Measurements from ENCODE around the gene ZNF70. TPM values are rescaled to one million over a fixed set of nuclear protein-coding genes. Genes with fewer than 3 reads are reported as not detected.

Gene ZNF70
- total and polyA plus RNA-seq, 2 of the 13 experiments (the other 11 are each of a cell fraction or from before 2014, with no cell fraction given), result 0.62 to 3.6 TPM

GRCh38 chr22:23715806-23716375, 35.0 kb downstream of the ZNF70 start:
- in situ Hi-C loops (cut with HindIII; ENCODE audit: extremely low pct_ligation_motif_present, low pct_unique_long_range_greater_than_20kb) (no loop called here), intact Hi-C loops (cut with micrococcal nuclease; ENCODE audit: unreplicated experiment) (no loop called here)
- ATAC-seq (no peak), DNase-seq (ENCODE audit: low spot score) (no peak), FAIRE-seq (no peak)
- CTCF ChIA-PET (ENCODE audit: low intra/inter-chr PET ratio, low total read pairs), result no interaction called here
- WGBS (ENCODE audit: low lambda C conversion rate), result 81% methylated on average over 18 of the region's 18 CpGs
- H3K27me3 ChIP-seq (ENCODE audit: control insufficient read depth in 1 of 2, insufficient read depth in 2 of 2, low read length in 2 of 2), result no peaks in the 10 kb centered on the region
- peak overlapping the region; percentile 83 for H3K4me2 ChIP-seq (ENCODE audit: low read depth, low read length)
- H3K27ac ChIP-seq (ENCODE audit: extremely low read length, insufficient read depth, low read length), result no peak overlapping the region
- no peaks in the 10 kb centered on the region for H4K20me1 ChIP-seq (ENCODE audit: insufficient read depth, low read length)
- BruUV-seq (replicated peaks), result no TSS peak
- peak overlapping the region; percentile 24 to 94 (median 86); a peak in 5 of 6 replicates for H3K4me3 ChIP-seq (replicated peaks in 1 of 3; ENCODE audit: insufficient read depth in 1 of 3, low read depth in 2 of 3, low read length in 3 of 3)
- TF ChIP-seq FOXO1 (CRISPR knock-in tag; IDR thresholded peaks at IDR 0.05), result 0 out of 2 replicates have a peak, but pooled peaks have one; percentile 18
- no peak for TF ChIP-seq ATRX (CRISPR knock-in tag; IDR thresholded peaks at IDR 0.05; ENCODE audit: borderline replicate concordance)
- no peak for TF ChIP-seq ZBTB42 (CRISPR knock-in tag; IDR thresholded peaks at IDR 0.05)
- TF ChIP-seq ZBTB38 (CRISPR knock-in tag; IDR thresholded peaks at IDR 0.05), result 0 out of 2 replicates have a peak, but pooled peaks have one; percentile 16
- TF ChIP-seq NFIB (CRISPR knock-in tag; IDR thresholded peaks at IDR 0.05; ENCODE audit: borderline replicate concordance), result no peak
- TF ChIP-seq ZNF703 (CRISPR knock-in tag; IDR thresholded peaks at IDR 0.05; ENCODE audit: borderline replicate concordance), result no peak
- peaks cover 6% of the 10 kb centered on the region for H3K79me2 ChIP-seq (ENCODE audit: insufficient read depth, low read length)
- peaks cover 2 to 24% of the 10 kb centered on the region in 2 experiments; a peak in 4 of 5 replicates for H3K36me3 ChIP-seq (replicated peaks in 1 of 2; ENCODE audit: control insufficient read depth in 1 of 2, insufficient read depth in 2 of 2, low read length in 2 of 2)
- peak overlapping the region; percentile 75 for H3K9ac ChIP-seq (ENCODE audit: insufficient read depth, low read depth, low read length)
- POLR2A ChIA-PET, result interaction anchor here (1.6 kb wide), 1 partner anchor 142 kb away, joined by 5 read pairs; the partner anchor contains the start of gene SLC2A11
- no peak overlapping the region for H2AFZ ChIP-seq (ENCODE audit: low read length)
- H3K4me1 ChIP-seq (ENCODE audit: insufficient read depth, low read length), result peaks cover 24% of the 10 kb centered on the region
- H3K9me3 ChIP-seq (ENCODE audit: low read length), result no peaks in the 10 kb centered on the region
